ENCODE measurements around the gene C4orf50.

C4orf50 gene

GRCh38 chr4:5933996-5934831 lies 84.0 kb downstream of the C4orf50 start:
- no peak for DNase-seq

- DNase-seq, result no peak
These were observed 85.1 kb downstream of the C4orf50 start for GRCh38 chr4:5933116-5933515.

- no peak for DNase-seq
These were observed 86.1 kb downstream of the C4orf50 start for GRCh38 chr4:5932035-5932568.

DNA sequence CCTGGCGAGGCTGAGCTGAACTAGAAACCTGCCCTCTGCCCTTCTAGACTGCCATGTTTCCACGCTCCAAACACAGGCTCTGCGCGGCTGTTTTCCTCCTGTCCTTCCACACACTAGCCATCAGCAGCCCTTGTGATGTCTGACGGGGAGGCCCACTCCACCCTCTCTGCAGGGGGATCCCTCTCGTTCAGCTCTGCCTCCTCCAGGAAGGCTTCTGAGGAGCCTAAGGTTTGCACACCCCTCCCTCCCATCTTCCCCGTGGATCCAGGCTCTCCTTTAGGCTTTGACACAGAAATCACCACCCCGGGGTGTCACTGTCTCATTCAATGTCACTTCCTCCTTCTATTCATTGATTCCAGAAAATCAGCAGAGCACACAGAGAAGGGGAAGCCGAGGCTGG lies 86.7 kb downstream of the C4orf50 start:
- DNase-seq, result no peak

DNA sequence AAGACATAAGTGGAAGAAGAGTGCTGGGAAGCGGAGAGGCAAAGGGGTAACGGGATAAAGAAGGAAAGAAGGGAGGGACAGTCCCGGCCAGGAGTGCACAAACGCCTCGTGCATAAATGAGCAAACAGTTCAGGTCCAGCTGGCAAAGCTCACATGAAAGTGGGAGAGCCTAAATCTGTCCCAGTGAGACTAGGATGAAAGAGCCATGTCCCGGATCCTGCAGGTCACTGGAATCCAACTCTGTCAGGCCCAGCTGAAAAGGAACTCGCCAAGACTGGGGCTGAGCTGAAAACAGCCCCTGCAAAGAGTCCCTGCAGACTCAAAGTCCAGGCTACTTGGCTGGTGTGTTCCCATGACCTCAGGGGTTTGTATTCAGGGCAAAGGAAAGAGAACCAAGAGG lies 87.4 kb downstream of the C4orf50 start:
- DNase-seq, result no peak

- DNase-seq, result no peak
These were observed 87.8 kb downstream of the C4orf50 start for GRCh38 chr4:5930456-5930855.

GRCh38 chr4:5928844-5929420 lies 89.3 kb downstream of the C4orf50 start:
- DNase-seq, result no peak

DNA sequence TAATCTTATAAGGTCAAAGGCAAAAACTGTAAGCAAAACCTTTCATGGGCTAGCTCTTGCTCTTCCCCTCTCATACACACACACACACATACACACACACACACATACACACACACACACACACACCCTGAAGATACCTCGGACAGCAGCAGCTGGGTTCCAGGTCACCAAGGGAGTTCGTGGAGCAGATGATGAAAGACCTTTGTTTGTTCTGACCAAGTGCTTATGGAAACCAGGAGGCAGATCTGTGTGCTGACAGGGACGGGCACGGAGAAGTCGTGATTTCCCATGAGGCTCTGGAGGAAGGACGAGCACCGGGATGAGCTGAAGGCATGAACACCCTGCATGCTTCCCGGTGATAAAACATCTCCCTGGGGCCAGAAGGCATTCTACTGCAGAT lies 90.0 kb downstream of the C4orf50 start:
- no peak for DNase-seq

- no peak for DNase-seq
These were observed 90.5 kb downstream of the C4orf50 start for GRCh38 chr4:5927747-5928146.

- DNase-seq, result no peak
These were observed 91.1 kb downstream of the C4orf50 start for GRCh38 chr4:5927116-5927515.

DNA sequence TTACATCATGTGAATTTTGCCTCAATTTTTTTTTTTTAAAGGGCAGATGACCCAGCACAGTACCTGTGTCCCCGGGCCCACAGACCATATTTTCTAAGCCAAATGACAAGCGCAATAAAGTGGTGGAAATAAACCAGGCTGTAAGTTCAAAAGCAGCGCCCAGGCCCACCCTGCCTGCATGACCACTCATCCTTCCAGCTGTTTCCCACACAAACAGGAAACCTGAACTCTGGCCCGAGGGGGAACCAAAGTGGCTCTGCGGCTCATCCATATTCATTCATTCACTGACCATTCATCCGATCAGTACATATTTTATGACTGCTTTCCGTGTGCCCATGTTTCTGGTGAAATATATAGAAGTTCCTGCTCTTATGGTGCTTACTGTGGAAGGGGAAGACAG lies 91.6 kb downstream of the C4orf50 start:
- DNase-seq, result no peak

DNA sequence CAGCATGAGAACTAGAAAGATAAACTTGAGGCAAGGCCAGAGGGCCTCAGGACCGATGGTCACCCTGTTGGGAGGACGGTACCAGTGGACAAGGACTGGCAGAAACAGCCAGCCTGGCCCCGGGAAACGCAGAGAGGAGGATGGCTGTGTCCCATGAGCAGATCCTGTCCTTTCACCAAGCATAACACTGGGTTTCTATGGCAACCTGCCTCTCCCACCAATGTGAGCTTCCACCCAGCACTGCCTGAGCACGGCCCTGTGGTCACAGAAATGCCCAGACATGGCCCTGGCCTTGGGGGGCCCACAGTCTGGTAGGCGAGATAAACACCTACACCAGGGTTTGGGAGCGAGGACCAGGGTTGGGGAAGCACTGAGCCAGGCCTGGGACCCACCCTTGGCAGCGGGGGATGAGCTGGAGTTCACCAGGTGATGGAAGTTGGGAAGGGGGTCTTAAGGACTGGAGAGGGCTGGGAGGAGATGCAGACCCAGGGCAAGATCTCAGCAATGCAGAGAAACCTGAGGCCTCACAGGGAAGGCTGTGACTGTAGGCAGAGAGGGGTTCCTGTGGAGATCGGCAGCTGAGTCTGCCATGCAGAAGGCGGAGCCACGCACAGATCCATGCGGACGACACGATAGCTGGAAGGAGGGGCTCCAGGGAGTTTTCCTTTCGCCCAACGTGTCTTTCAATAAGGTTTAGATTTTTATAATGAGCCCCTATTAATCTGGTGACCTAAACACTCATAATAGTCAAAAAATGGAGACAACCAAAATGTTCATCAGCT lies 92.6 kb downstream of the C4orf50 start:
- no peak for DNase-seq

DNA sequence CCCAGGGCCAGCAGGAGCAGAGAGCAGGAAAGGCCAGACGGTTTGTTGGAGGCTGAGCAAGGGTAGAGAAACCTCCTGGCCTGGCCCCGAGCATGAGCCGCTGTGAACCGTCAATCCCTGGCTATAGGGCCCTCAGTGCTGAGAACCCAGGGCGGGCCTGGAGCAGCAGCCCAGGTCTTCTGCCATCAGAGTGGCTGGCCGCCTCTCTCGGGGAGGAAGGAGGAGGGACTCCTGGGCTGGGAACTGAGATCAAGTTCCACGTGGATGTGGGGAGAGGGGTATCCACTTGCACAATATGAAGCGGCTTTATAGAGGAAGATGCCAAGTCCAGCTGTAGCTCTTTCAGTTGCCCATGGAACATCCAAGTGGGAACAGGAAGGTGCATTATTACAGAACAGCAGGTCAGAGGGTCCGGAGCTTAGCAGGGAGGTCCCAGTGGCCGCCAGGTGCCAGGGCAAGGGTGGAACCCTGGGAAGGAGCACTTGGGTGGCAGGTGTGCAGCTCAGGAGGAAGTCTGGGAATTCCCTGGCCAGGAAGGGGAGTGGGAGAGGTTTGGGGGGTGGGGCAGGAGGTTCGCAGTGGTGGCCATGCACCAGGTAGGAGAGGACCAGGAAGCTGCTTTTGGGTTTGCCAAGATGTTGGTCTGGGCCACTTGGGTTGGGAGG lies 93.6 kb downstream of the C4orf50 start:
- no peak for DNase-seq

- DNase-seq, result no peak
These were observed 94.9 kb downstream of the C4orf50 start for GRCh38 chr4:5923376-5923775.

- DNase-seq, result no peak
These were observed 95.7 kb downstream of the C4orf50 start for GRCh38 chr4:5922556-5922955.

- DNase-seq, result no peak
These were observed 96.2 kb downstream of the C4orf50 start for GRCh38 chr4:5921981-5922380.

GRCh38 chr4:5921101-5921980 lies 96.9 kb downstream of the C4orf50 start:
- no peak for DNase-seq

DNA sequence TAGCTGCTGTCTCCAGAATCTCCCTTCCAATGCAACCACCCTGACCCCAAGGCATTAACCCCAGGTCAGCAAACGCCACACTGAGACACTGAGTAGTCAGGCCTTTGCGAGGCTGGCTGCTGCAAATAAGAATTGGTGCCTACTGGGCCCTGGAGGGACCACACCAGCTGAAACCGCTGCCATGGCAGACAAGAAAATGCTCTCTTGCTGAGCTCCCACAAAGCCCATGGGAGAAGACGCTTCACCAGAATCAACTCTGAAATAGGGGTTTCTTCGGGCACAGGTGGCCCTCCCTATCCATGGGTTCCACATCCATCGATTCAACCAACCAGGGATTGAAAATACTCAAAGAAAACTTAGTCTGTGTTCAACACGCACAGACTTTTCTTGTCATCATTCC lies 98.7 kb downstream of the C4orf50 start:
- no peak for DNase-seq

GRCh38 chr4:5919044-5919443 lies 99.2 kb downstream of the C4orf50 start:
- DNase-seq, result no peak

- no peak for DNase-seq
These were observed 99.8 kb downstream of the C4orf50 start for GRCh38 chr4:5918331-5918985.

DNA sequence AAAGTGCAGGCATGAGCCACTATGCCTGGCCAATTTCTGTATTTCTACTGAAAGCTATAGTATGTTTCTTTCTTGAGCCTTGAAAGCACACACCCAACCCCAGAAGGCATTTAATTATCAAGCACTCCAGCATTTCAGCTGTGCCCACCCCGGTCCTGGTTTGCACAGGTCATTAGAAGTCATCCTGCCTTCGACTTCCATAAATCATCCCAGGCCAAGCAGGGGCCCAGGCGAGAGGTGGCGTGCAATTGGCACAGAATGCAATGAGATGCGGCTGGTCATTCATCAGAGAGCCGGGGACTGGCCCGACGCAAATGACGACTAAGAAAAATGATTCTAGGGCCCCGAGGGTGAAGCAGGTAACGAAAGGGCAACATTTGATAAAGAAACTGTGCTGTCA lies 100.6 kb downstream of the C4orf50 start:
- DNase-seq, result no peak

GRCh38 chr4:5916229-5916628 lies 102.0 kb downstream of the C4orf50 start:
- DNase-seq, result no peak
